Measurements from ENCODE around the gene EYS.

DNA sequence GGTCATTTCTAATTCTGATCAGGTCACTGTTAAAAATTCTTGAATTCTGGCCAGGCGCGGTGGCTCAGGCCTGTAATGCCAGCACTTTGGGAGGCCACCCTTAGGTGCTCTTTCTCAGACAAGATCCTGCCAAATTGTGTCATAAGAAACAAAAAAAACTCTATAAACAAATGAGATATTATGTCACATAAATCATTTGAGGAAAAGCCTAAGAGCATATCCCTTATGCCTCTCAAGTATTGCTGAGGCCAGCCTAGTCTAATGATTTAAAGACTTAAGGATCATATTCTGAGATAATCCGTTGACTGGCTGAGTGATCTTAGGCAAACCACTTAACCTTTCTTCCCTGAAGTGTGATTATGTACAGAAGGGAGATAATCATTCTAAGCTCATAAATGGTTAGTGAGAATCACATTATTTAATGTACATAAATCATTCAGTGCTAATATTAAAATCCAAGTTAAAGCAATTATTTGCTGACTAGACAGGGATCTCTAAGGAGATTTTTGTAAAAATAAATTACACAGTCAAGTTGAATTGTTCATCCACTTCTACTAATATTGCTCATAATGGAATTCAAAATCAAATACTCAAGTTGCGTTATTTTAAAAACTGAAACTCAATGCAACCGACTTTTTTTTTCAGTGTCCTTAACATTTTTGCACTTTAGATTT is 1706.1 kb downstream of the EYS start:
- no peak for TF ChIP-seq EZH2 (IDR thresholded peaks at IDR 0.05; ENCODE audit: insufficient read depth, poor library complexity, severe bottlenecking)
- no peak for TF ChIP-seq EZH2phosphoT487 (IDR thresholded peaks at IDR 0.05; ENCODE audit: insufficient read depth, low read depth)

Data from GM23248 (cell line).